HL-60 (cell line): Measurements from ENCODE around the gene PRCC.

Experiments used
- DNase-seq, 2 experiments: peaks; one replicate each; pipeline ENCODE4 v3.0.0-alpha.2; 2010 to 2020; ENCODE audit warnings: low read depth in 1 of 2, low spot score in 1 of 2
- H3K27ac ChIP-seq: fragments of 250-450 bp; sonication (Bioruptor Pico); replicated peaks from 2 replicates; pipeline ENCODE4 v1.5.1; 2020; ENCODE audit warnings: mild to moderate bottlenecking, moderate library complexity
- H3K27me3 ChIP-seq: fragments of 250-450 bp; sonication (Bioruptor Pico); 2 replicates; pipeline ENCODE4 v1.5.1; 2021; ENCODE audit warnings: mild to moderate bottlenecking, moderate library complexity; ENCODE audit not compliant: insufficient read depth, poor library complexity, severe bottlenecking
- H3K4me3 ChIP-seq: replicated peaks from 2 replicates; pipeline ENCODE4 v1.5.1; 2011; ENCODE audit warnings: mild to moderate bottlenecking, control low read depth, low read length; ENCODE audit not compliant: insufficient read depth
- GABPA ChIP-seq: IDR thresholded peaks from 2 replicates; pipeline ENCODE4 v1.6.1; 2012; ENCODE audit warnings: low read depth
- POLR2AphosphoS5 ChIP-seq: IDR thresholded peaks from 2 replicates; pipeline ENCODE4 v1.6.1; 2012; ENCODE audit warnings: low read depth
- SPI1 ChIP-seq: IDR thresholded peaks from 2 replicates; pipeline ENCODE4 v1.6.1; 2012; ENCODE audit warnings: low read depth, mild to moderate bottlenecking, borderline replicate concordance
- TF ChIP-seq, protein P1 (sequence below): IDR thresholded peaks from one replicate; pipeline ENCODE4 v1.5.1; 2011; ENCODE audit warnings: low read length, control low read depth, inconsistent platforms; ENCODE audit not compliant: insufficient read depth
- TF ChIP-seq, protein P2 (sequence below): IDR thresholded peaks from 2 replicates; pipeline ENCODE4 v1.6.1; 2012; ENCODE audit warnings: low read depth; ENCODE audit not compliant: insufficient replicate concordance

The PRCC gene

DNA sequence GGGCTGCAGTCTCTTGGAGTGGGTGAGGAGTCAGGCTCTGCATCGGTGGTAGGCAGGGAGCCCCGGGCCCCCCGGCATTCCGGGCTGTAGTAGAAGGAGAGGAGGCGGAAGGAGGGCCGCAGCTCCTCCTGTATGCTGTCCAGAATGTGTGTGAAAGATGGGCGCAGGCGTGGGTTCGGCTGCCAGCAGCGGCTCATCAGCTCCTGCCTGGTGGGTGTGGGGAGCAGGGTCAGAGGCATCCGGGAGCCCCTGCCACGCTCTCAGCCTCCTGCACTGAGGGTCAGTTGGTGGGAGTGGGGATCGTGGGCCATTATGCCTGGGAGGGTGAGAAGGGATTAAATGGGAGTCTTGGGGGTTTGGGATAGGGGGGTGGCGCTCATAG is 73.6 kb downstream of the PRCC start:
- no peak overlapping the region for H3K4me3 ChIP-seq
- TF ChIP-seq, protein P1, sequence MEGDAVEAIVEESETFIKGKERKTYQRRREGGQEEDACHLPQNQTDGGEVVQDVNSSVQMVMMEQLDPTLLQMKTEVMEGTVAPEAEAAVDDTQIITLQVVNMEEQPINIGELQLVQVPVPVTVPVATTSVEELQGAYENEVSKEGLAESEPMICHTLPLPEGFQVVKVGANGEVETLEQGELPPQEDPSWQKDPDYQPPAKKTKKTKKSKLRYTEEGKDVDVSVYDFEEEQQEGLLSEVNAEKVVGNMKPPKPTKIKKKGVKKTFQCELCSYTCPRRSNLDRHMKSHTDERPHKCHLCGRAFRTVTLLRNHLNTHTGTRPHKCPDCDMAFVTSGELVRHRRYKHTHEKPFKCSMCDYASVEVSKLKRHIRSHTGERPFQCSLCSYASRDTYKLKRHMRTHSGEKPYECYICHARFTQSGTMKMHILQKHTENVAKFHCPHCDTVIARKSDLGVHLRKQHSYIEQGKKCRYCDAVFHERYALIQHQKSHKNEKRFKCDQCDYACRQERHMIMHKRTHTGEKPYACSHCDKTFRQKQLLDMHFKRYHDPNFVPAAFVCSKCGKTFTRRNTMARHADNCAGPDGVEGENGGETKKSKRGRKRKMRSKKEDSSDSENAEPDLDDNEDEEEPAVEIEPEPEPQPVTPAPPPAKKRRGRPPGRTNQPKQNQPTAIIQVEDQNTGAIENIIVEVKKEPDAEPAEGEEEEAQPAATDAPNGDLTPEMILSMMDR: no peak
- TF ChIP-seq SPI1 (no peak), GABPA (no peak)
- TF ChIP-seq, protein P2, sequence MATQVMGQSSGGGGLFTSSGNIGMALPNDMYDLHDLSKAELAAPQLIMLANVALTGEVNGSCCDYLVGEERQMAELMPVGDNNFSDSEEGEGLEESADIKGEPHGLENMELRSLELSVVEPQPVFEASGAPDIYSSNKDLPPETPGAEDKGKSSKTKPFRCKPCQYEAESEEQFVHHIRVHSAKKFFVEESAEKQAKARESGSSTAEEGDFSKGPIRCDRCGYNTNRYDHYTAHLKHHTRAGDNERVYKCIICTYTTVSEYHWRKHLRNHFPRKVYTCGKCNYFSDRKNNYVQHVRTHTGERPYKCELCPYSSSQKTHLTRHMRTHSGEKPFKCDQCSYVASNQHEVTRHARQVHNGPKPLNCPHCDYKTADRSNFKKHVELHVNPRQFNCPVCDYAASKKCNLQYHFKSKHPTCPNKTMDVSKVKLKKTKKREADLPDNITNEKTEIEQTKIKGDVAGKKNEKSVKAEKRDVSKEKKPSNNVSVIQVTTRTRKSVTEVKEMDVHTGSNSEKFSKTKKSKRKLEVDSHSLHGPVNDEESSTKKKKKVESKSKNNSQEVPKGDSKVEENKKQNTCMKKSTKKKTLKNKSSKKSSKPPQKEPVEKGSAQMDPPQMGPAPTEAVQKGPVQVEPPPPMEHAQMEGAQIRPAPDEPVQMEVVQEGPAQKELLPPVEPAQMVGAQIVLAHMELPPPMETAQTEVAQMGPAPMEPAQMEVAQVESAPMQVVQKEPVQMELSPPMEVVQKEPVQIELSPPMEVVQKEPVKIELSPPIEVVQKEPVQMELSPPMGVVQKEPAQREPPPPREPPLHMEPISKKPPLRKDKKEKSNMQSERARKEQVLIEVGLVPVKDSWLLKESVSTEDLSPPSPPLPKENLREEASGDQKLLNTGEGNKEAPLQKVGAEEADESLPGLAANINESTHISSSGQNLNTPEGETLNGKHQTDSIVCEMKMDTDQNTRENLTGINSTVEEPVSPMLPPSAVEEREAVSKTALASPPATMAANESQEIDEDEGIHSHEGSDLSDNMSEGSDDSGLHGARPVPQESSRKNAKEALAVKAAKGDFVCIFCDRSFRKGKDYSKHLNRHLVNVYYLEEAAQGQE: no peak
- DNase-seq: no peak
- H3K27me3 ChIP-seq: peaks cover 40% of the 10 kb centered on the region
- no peak overlapping the region for H3K27ac ChIP-seq

DNA sequence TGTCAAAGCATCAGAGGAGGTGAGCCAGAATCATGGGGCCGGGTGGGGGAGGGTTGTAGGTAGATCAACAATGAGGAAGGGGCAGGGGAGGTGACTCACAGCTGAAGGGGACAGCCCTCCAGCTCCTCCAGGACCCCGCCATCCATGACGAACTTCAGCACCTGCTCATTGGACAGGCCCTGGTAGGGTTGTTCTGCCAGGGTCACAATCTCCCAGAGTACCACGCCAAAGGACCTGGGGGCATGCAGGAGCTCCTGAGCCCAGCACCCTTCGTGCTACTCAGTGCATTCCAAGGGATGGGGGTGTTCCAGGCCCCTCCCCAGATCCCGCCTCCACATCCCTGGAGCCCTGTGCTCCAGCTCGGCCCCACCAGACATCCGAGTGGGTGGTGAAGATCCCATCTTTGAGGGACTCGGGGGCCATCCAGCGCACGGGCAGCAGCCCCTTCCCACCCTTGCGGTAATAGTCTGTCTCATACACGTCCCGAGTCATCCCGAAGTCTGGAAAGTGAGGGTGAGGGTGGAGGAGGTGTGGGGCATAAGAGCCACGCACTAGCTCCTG is 74.0 kb downstream of the PRCC start:
- H3K27me3 ChIP-seq: peaks cover 43% of the 10 kb centered on the region
- DNase-seq: no peak
- no peak overlapping the region for H3K4me3 ChIP-seq
- no peak for TF ChIP-seq GABPA
- TF ChIP-seq, protein P2: peak; percentile 83
- no peak overlapping the region for H3K27ac ChIP-seq

DNA sequence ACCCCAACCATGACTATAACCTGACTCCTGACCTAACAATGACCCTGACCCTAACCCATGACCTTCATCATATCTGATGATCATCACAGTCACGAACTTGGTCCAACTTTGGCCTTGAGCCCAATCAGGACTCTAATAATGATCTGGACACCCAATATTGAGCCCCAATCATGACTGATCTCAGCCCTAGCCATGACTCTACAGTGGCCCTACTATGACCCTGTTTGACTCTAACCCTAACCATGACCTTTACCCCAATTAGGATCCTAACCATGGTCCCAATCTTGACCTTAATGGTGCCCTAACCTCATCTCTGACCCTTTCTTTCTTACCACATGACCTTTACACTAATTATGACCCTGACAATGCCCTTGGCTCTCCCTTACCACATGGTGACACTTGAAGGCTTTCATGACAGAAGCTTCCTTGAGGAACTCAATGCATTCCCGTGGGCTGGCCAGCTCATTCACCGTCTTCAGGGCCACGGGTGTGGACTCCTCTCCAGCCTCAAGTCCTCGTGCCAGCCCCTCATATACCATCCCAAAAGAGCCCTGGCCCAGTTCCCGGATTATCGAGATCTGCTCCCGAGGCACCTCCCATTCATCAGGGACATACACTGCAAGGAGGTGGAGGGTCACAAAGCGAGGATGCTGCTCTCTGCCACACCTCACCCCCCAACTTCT is 75.4 kb downstream of the PRCC start:
- no peak for DNase-seq
- Histone ChIP-seq H3K27ac (no peak overlapping the region), H3K27me3 (peaks cover 50% of the 10 kb centered on the region), H3K4me3 (no peak overlapping the region)
- TF ChIP-seq, protein P1: no peak
- no peak for TF ChIP-seq SPI1
- TF ChIP-seq GABPA: no peak
- no peak for TF ChIP-seq POLR2AphosphoS5
- TF ChIP-seq, protein P2: no peak
